Activated CD4-positive, alpha-beta T cell treated with anti-CD3 and anti-CD28 coated beads for 1 hour (primary cell): ENCODE results near the gene MSI2.

Source experiments
- DNase-seq: peaks from one replicate; pipeline ENCODE4 v3.0.0-alpha.2; 2020

MSI2 gene

DNA sequence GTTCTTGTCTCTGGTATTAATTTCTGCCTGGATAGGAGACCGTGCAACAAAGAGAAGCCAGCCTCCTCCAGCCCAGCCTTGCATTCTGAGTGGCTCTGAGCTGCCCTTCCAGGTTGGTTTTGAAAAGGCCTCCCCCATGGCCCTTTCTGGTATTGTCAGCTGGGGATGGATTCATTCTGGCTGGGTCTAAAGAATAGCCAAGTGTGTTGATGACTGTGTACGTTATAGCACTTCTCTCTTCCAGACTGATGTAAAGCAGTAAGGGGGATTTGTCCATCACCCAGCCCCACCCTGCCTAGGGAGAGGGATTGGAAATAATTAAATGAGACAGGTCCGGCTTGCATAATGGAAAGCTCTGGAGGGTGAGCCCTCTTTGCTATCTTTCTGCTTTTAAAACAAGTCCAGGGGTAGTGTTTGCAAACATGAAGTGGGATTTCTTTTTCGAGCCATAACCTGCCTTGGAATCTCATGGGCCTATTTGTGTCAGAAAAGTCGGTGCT is 146.4 kb downstream of the MSI2 start:
- no peak for DNase-seq

DNA sequence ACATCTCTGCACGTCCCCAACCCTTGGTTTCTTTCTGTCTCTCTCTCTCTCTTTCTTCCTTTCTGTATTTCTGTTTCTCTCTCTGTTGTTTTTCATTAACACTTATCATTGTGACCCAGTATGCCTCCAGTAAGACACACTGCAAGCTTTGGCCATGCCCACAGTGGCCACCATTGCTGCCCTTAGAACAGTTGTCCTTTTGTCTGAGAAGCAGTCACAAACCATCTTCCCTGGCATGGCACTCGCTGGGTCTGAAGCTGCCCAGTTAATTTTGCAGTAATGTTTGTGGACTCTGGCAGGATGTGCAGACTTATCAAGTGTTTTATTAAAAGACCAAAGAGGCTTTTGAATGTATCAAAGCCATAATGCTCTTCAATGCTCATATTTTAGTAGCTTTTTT is 146.9 kb downstream of the MSI2 start:
- DNase-seq: no peak

DNA sequence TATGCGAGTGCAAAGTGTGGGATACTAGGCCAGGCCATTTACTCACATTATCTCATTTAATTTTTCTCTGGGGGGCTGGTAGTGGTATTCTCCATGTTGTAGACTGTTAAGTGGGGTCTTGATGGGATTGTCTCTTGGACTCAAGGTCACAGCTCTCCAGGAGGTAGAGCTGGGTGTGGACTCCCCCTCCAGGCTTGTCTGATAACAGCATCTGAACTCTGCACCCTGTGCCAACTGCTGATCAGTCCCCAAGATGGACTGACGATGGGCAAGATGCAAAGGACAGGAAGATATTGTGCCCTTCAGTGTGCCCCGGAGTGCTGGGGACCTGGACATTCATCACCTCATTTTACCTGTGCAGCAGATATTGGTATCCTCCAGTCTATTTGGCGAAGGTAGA is 147.8 kb downstream of the MSI2 start:
- no peak for DNase-seq

DNA sequence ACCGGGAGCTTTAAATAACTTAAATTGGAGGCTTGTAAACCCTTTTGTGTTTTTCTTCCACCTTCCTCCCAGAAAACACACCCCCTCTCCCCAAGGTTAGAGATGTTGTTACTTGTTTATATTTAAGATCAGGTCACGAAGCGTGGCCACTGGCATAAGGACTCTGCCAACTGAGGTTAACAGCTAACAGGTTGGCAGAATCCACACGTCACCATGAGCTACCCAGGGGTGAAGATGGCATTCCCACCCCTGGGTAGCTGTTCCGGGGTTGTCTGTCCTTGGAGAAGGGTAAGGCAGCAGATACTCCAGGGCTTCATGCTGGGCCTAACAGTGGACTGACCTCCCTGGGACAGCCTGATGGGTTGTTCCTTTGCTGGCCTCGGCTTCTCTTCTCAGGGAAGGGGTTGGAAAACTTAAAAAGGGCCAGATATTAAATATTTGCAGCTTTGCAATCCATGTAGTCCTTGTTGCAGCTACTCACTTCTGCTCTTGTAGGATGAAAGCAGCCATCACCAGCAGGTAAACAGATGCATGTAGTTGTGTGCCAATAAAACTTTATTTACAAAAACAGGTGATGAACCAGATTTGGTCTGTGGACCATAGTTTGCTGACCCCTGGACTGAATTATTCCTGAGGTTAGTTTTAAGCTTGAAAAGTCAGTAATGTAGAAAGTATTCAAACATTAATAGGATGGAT is 148.6 kb downstream of the MSI2 start:
- DNase-seq: no peak

DNA sequence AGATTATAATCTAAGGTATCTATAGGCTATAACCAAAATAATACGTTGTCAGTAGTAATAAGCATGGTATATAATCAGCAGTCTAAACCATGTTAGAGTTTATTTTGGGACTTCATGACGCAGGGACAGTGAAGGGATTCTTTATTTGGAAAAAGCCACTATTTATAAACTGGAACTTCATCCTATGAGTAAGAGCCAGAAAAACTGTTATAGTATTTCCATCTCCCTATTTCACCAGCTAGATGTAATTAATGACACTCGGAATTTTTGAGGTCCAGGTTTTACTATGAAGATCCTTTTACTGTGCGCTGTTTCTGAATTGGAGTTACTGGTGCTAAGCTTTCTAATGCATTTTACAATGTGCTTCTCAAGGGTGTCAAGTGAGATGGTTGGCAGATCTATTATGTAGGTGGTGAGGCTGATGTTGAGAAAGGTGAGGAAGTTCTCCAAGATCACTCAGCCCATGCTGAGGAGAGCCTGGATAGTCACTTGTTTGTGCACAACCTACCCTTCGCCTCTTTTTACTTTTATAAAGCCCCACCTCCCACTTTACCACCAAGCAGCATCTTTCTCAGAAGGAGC is 149.3 kb downstream of the MSI2 start:
- DNase-seq: no peak

DNA sequence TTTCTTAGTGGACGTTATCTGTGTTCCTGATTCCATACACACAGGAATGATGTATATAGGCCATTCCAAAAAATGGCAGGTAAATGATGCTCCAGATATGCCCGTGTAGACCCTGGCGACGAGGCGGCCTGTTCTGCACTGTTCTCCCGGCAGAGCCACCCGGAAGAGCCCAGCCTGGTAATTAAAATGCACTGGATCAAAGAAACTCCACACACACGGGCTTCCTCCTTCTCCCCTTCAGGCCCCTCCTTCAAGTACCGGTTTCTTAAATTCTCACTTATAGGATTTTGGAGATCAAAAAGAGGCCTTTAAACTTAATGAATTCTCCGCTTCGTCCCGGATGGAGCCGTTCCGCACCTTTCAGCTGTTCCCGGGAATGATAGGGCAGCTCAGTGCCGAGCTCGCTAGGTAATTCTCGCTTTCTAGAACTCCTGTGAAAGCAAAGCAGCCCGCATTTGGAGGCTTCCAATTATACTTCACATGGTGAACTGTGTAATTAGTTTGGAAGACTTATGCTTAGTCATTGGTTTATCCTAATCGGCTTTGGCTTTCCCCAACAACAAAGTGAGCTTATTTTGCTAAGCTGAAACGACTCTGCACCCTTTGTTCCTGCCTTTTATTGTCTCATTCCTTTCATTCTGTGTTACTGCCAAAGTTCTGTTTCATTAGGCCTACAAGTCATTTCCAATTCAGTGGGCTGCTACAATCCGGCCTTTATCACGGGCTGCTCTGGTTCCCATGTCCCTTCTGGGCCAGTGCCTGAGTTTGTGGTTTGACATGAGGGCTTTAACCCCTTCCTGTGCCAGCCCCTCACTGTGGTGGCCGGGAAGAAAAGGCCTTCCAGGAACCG is 150.0 kb downstream of the MSI2 start:
- DNase-seq: no peak

DNA sequence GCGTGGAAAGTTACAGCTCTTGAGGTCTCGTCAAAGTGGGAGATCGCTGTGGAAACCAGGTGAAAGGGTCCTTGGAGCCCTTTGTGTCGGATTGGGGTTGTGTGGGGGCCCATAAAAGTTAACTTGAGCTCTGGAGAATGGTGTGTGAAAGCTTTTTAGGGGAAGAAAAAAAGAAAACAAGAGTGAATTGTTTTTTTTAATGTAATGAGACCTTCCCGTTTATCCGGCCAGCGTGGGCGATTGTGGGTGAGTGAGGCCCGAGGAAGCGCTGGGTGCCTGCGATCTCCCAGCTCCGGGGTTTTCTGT is 150.6 kb downstream of the MSI2 start:
- DNase-seq: no peak

DNA sequence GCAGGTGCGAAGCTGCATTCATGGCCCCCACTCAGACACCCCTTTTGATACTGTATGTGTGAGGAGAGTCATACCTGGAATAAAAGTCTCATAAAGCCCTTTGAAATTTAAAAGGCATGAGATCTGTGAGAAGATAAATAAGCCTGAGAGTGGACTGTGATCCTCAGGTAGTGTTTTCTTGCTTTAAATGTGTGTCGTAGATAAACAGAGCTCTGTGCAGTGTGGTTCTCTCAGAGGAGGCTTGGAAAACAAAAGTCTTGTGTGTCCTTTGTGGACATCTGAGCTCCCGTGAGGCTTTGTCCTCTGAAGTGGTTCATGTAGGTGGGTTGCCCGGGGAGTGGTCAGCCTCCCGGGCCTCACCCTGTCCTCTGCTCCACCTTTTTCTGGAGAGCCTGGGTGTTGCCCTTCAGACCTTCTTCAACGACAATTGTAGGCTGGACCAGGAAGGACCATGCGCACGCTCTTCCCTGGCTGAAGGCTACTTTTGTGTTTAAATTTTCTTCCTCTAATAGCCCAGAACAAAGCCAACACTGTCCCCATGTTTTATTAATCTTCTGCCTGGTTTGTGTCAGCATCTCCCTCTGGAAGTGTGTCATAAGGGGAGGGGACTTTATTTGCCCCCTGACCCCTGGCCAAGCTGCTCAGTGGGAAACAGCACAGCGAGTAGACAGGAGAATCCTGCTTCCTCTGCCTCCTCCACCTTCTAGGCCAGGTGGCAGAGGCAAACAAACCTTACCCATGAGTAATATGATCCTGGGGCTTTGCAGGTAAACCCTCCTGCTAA is 151.2 kb downstream of the MSI2 start:
- DNase-seq: no peak

DNA sequence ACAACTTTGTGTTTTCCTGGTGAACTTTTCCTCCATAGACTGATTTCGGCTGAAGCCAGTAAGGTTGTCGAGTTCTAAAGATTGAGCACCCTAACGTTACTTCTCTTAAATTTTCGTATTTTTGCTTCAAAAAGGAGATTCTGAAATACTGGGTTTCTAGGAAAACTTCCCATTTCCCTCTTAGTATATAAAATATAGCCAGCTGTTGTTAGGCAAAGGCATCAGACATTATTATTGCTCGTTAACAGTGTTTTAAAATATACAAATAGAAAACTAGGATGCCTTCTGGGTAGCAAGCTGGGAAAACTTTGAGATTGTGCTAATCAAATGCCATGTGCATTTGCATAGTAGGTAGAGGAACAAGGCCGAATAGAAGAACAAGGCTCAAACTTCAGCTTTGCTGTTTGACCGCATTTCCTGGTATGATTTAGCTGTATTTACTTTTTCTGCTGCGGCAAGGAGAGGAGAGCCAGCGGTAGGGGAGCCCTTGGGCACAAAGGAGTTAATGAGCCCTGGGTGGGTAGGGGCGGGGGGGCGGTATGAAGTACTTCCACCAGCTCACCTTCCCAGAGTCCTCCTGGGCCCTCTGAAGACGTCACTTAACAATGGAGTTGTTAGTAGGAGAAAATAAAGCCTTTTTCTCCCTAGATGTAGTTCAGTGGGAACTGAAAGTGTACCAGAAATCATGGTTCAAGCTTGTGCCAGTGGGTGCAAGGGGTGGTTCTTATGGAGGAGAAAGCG is 151.9 kb downstream of the MSI2 start:
- DNase-seq: no peak

DNA sequence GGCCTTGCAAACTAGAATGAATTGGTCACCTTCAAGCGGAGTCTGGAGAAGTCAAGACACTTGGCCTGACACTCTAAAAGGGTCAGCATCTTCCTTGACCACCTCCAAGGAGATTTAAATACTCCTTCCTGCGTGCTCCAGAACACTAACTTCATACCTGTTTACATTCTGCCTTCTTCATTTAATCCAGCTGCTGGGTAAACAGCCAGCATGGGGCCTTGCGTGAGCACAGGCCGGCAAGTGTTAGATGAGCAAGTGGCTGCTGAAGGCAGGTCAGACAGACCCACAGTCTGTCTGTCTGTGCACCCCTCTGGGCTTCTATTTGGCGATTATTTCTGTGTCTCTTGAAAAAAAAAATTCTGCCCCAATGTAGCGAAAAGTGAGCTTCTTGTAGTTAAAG is 153.8 kb downstream of the MSI2 start:
- no peak for DNase-seq

DNA sequence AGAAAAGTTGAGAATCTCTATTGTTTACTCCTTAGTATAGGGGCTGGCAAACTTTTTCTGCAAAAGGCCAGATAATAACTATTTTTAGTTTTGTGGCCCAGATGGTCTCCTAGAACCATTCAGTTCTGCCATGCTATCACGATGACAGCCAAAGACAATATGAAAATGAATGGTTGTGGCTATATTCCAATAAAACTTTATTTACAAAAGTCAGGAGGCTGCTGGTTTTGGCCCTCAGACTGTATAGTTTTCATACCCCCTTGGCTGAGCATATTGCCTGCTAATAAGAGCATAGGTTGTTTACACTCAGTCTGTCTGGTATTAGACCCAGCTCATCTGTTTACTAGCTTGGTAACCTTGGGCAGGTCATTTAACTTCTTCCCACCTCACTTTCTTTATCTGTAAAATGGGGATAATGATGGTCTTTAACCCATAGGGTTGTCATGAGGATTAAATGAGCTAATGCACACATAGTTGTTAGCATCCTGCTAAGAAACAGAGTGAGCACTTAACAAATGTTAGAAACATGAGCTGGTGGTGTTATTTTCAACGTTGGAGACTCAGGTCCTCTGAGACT is 156.3 kb downstream of the MSI2 start:
- DNase-seq: no peak

DNA sequence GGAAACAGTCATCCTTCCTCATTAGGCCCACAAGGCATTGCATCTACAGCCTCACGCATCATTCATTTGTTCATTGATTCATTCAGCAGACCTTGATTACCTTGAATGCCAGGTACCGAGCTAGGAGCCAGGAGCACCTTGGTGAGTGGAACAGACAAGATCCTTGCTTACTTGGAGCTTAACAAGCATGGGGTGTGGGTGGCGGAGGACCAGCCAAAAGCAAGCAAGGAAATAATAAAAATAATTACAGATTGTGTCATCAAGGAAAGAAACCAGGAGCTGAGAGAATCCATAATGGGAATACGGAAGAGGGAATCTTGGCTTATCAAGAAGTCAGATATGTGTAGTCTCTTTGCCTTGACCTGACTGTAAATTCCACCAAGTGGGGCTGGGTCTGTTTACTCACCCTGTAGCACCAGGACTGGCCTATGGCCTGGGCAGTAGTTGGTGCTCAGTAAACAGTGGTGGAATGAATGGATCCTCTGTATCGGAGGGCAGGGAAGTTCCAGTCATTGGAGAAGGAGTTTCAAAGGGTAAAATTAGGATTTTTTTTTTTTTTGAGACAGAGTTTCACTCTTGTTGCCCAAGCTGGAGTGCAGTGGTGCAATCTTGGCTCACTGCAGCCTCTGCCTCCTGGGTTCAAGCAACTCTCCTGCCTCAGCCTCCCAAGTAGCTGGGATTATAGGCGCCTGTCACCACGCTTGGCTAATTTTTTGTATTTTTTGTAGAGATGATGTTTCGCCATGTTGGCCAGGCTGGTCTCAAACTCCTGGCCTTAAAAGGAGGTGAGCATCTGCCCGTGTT is 157.7 kb downstream of the MSI2 start:
- DNase-seq: no peak

DNA sequence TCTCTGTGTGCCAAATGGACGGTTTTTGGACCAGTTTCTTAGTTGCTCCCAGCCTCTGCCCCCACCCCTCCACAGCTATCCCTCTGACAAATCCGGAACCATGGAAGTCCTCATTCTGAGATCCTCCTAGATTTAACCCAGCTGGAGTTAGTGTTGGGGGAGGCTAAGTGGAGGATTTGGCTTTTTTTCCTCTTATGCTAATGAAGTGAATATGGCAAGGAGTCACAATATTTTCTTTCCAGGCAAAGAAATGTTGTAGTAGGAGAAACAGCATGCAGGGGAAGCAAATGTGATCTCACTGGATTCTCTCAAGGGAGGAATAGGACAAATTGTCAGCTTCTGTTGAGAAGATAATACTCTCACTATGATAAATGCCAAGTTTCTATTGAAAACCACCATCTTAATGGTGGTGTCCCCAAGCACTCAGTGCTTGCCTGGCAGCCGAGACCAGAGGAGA is 159.5 kb downstream of the MSI2 start:
- DNase-seq: no peak

DNA sequence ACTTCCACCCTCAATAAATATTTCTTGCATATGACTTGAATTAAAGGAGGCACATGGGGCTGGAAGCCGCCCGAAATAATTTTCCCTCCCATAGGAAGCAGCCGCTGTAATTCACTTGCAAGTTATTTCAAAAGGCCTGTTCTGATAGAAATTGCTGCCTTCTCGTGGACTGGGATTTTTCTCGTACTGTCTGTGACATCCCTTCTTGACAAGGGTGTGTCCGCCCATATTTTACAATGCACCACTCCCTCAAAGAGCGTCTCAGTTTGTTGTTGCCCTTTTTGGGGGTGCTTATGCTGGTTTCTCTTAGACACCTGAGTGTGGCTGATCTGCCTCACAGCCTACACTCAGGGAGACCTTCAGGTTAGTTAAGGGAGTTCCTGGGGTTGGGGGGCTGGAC is 160.0 kb downstream of the MSI2 start:
- DNase-seq: no peak

DNA sequence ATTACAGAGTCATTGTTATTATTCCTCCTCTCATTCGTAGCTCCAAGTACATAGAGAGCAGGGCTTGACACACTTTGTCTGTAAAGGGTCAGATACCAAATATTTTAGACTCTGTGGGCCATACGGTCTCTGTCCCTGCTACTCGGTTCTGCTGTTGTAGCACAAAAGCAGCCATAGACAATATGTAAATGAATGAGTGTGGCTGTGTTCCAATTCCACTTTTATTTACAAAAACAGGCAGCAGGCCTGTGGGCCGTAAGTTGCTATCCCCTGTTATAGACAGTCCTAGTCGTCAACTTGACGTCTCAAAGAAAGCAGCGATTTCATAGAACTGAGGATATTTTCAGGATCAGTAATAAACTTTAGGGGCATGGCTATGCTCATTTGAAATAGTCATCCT is 161.6 kb downstream of the MSI2 start:
- DNase-seq: no peak

DNA sequence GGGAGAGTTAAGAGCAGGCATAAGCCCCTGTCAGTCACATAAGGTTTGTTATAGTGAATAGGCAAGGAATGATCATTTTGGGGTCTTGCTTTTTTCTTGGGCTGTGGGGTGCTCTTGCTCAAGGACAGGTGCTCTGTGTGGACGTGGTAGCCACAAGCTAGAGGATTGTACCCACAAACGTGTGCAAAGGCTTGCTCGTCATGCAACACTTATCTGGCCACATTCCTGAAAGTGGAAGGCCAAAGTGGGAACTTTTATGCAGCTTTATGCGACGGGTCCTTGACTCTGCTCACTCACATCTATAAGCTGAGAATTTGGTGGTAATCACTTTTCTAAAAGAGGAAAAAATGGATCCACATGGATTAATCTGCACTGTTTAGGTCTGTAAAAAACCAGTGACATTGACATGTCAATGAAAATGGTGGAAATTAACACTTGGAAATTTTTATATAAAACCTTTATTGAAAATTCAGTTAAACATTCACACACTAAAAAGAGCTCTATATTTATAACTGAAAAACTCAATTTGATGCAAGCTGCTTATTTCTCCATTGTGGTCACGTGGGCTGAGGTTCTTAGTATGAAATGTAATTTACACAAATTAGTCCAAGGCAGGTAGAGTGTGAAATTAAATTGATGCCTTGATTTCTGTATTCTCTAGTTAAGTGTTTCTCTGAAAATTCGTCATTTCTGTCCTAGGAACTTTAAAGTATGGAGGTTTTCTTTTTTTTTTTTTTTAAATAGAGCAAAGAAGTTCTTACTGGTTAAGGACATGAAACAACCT is 162.3 kb downstream of the MSI2 start:
- DNase-seq: no peak

DNA sequence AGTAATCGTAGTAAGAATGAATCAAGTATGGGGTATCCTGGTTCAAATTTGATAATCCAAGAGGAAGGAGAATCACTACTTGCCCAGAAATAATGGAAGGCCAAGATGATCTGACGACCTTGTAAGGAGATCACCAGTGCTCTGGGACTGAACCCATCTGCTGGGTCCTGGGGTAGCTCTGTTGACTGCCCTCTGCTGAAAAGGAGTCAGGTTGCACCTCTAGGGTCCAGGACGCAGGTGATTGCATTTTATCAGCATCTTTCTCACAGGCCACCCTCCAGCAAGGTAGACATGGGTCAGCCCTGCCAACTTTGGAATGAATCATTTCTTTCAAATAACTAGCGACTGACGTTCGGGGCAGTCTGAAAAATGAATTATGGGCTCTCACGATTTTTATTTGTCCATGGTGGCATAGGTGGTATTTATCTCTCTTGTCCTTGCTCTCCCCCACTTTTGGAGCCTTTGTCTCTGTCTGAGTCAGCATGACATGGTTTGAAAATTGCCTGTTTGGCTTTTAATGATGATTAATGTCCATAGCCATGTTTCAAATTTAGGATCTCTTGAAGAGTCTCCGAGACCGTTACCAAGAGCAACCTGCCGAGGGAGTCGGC is 163.7 kb downstream of the MSI2 start:
- no peak for DNase-seq

DNA sequence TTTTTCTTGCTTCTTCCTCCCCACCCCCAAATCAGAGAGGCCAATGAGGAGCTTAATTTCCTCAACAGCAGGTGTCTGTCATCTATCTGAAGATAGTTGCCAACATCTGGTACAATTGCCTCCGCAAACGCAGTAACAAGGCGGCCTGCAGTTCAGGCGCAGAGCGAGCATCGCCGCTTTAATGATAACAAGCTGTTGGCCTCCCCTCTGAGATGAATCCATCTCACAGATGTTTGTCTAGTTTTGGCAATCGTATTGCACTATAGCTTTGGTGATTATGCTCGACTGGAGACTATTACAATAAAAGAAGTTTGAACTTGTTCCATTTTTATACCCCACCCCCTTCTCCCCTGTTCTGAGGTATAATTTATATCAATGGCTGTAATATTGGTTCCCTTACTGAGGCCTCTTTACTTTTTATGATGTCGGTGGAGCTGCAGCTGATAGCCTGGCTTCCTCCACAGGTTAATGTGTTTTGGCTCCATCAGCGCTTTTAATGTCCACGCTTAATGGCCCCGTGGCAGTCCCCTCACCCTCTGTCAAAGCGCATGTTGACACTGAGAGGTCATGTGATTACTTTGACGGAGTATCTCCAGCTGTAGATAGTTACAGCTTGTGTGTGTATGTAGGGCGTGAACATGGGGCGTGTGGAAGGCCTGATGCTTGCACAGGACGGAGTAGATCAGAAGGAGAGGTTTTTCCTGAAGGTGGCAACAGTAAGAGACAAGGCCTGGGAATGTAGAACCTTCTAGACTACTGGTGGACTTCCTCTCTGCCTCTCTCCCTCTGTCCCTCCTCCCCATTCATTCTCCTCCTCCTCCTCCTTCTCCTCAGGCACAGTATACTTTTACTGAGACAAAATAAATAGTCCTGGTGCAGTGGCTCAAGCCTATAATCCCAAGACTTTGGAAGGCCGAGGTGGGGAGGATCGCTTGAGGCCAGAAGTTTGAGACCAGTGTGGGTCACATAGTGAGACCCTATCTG is 164.7 kb downstream of the MSI2 start:
- DNase-seq: no peak
